GM23338 (cell line): ENCODE measurements around the gene TCF7L2. TPM values are rescaled to one million over a fixed set of nuclear protein-coding genes. Genes with fewer than 3 reads are reported as not detected.

ENCODE experiments used
- ATAC-seq: fragments of 200-7000 bp; cut with Tn5 transposase; 3 replicates; pipeline ENCODE4 v1.9.1; 2020
- DNase-seq: peaks from one replicate; pipeline ENCODE4 v3.0.0-alpha.2; 2015; ENCODE audit warnings: low spot score
- H2AFZ ChIP-seq: fragments of 200-600 bp; sonication (generic); 2 replicates; pipeline ENCODE4 v1.8.0; 2016; ENCODE audit warnings: antibody characterized with exemption, mild to moderate bottlenecking, moderate library complexity
- H3F3A ChIP-seq: fragments of 200-600 bp; sonication (generic); replicated peaks from 2 replicates; pipeline ENCODE4 v1.8.0; 2017; ENCODE audit warnings: antibody characterized with exemption, mixed run types, low read depth
- H3K27ac ChIP-seq: fragments of 200-600 bp; sonication (generic); 2 replicates; pipeline ENCODE4 v1.6.1; 2016; ENCODE audit warnings: low read depth
- H3K27me3 ChIP-seq: fragments of 200-600 bp; sonication (generic); 2 replicates; pipeline ENCODE4 v1.8.0; 2016; ENCODE audit warnings: mild to moderate bottlenecking, mixed run types, moderate library complexity; ENCODE audit not compliant: insufficient read depth
- H3K36me3 ChIP-seq: fragments of 200-600 bp; sonication (generic); 2 replicates; pipeline ENCODE4 v1.8.0; 2016; ENCODE audit warnings: mild to moderate bottlenecking; ENCODE audit not compliant: insufficient read depth
- H3K4me1 ChIP-seq: fragments of 200-600 bp; sonication (generic); 2 replicates; pipeline ENCODE4 v1.8.0; 2016; ENCODE audit warnings: mild to moderate bottlenecking, moderate library complexity; ENCODE audit not compliant: insufficient read depth
- H3K4me2 ChIP-seq: fragments of 200-600 bp; sonication (generic); 2 replicates; pipeline ENCODE4 v1.7.1; 2017; ENCODE audit warnings: mixed run types
- H3K4me3 ChIP-seq: fragments of 200-600 bp; sonication (generic); 2 replicates; pipeline ENCODE4 v1.6.1; 2016; ENCODE audit warnings: mixed run types
- H3K79me2 ChIP-seq: fragments of 200-600 bp; sonication (generic); replicated peaks from 2 replicates; pipeline ENCODE4 v1.8.0; 2017; ENCODE audit warnings: mild to moderate bottlenecking; ENCODE audit not compliant: insufficient read depth
- H3K9me2 ChIP-seq: fragments of 200-600 bp; sonication (generic); 2 replicates; pipeline ENCODE4 v1.8.0; 2017; ENCODE audit not compliant: insufficient read depth
- H4K20me1 ChIP-seq: fragments of 200-600 bp; sonication (generic); replicated peaks from 2 replicates; pipeline ENCODE4 v1.8.0; 2017; ENCODE audit warnings: mild to moderate bottlenecking; ENCODE audit not compliant: insufficient read depth
- H3K27ac Mint-ChIP-seq: 2 replicates; pipeline ENCODE4 v1.8.0; 2020; ENCODE audit warnings: inconsistent platforms, mild to moderate bottlenecking, moderate library complexity, mixed read lengths
- H3K27me3 Mint-ChIP-seq: 3 replicates; pipeline ENCODE4 v1.8.0; 2022; ENCODE audit warnings: low read depth, mild to moderate bottlenecking, moderate library complexity, mixed read lengths, inconsistent platforms; ENCODE audit not compliant: insufficient read depth, poor library complexity
- H3K36me3 Mint-ChIP-seq: 3 replicates; pipeline ENCODE4 v1.8.0; 2021; ENCODE audit warnings: low read depth, mild to moderate bottlenecking, inconsistent platforms, moderate library complexity, mixed read lengths
- H3K4me1 Mint-ChIP-seq: 3 replicates; pipeline ENCODE4 v1.8.0; 2020; ENCODE audit warnings: mild to moderate bottlenecking, inconsistent platforms, mixed read lengths
- H3K4me3 Mint-ChIP-seq: 3 replicates; pipeline ENCODE4 v1.8.0; 2021; ENCODE audit warnings: moderate library complexity, mild to moderate bottlenecking, inconsistent platforms, mixed read lengths
- H3K9me3 Mint-ChIP-seq: 3 replicates; pipeline ENCODE4 v1.8.0; 2020; ENCODE audit warnings: moderate library complexity, mild to moderate bottlenecking, inconsistent platforms, mixed read lengths
- CREB1 ChIP-seq: fragments of 250-450 bp; sonication (Bioruptor Pico); IDR thresholded peaks from 2 replicates; pipeline ENCODE4 v1.5.0; 2020; ENCODE audit warnings: low read depth, mild to moderate bottlenecking, moderate library complexity
- CTCF ChIP-seq, 2 experiments: fragments of 200-600 bp in 1 of 2; sonication (generic) in 1 of 2; conservative IDR thresholded peaks; 2 replicates each; pipeline versions ENCODE4 v1.5.1 to v1.6.1; 2016 to 2017; ENCODE audit warnings: antibody characterized with exemption in 2 of 2, low read depth in 2 of 2, mild to moderate bottlenecking in 2 of 2, moderate library complexity in 1 of 2
- ETS1 ChIP-seq: IDR thresholded peaks from 2 replicates; pipeline ENCODE4 v1.6.1; 2016; ENCODE audit warnings: antibody characterized with exemption
- EZH2 ChIP-seq: fragments of 200-600 bp; sonication (generic); IDR thresholded peaks from one replicate; pipeline ENCODE4 v1.8.0; 2017; ENCODE audit warnings: antibody characterized with exemption, mild to moderate bottlenecking, low read depth; ENCODE audit not compliant: unreplicated experiment
- EZH2phosphoT487 ChIP-seq: fragments of 200-600 bp; sonication (generic); IDR thresholded peaks from one replicate; pipeline ENCODE4 v1.8.1; 2018; ENCODE audit warnings: antibody characterized with exemption; ENCODE audit not compliant: unreplicated experiment
- JUNB ChIP-seq: IDR thresholded peaks from one replicate; pipeline ENCODE4 v1.6.1; 2016; ENCODE audit warnings: antibody characterized with exemption; ENCODE audit not compliant: unreplicated experiment
- NANOG ChIP-seq: IDR thresholded peaks from 2 replicates; pipeline ENCODE4 v1.6.1; 2016; ENCODE audit warnings: antibody characterized with exemption, borderline replicate concordance
- POLR2AphosphoS5 ChIP-seq: IDR thresholded peaks from 2 replicates; pipeline ENCODE4 v1.6.1; 2016; ENCODE audit warnings: antibody characterized with exemption, low read depth
- REST ChIP-seq: IDR thresholded peaks from one replicate; pipeline ENCODE4 v1.6.1; 2018; ENCODE audit warnings: antibody characterized with exemption; ENCODE audit not compliant: unreplicated experiment
- STAT1 ChIP-seq: IDR thresholded peaks from one replicate; pipeline ENCODE4 v1.6.1; 2016; ENCODE audit warnings: antibody characterized with exemption; ENCODE audit not compliant: unreplicated experiment
- ZNF114 ChIP-seq: fragments of 250-450 bp; sonication (Bioruptor Pico); IDR thresholded peaks from 2 replicates; pipeline ENCODE4 v1.5.0; 2020; ENCODE audit warnings: mild to moderate bottlenecking, moderate library complexity
- ZNF462 ChIP-seq: fragments of 250-450 bp; sonication (Bioruptor Pico); IDR thresholded peaks from 2 replicates; pipeline ENCODE4 v1.5.0; 2020; ENCODE audit warnings: mild to moderate bottlenecking, moderate library complexity
- polyA plus RNA-seq: library from polyadenylated mRNA; unstranded; fragments of >200 nt; fragmentation: Nextera tagmentation; extraction: Ambion mirVana; gene quantifications from 2 replicates; pipeline ENCODE4 v1.2.1, GENCODE V29; 2016
- total RNA-seq: library from RNA; depleted of rRNA; stranded (reverse); fragments of >200 nt; shearing (Covaris generic); gene quantifications from 2 replicates; pipeline ENCODE4 v1.2.3, GENCODE V29; 2014

The TCF7L2 gene
- total and polyA plus RNA-seq, 2 experiments from 2014 or later, result 32.2 to 80.8 TPM

GRCh38 chr10:112990271-112990670, 40.2 kb downstream of the TCF7L2 start:
- no peaks in the 10 kb centered on the region for H3K27me3 ChIP-seq
- H3K27ac ChIP-seq, result 0 out of 2 replicates have a peak overlapping the region, but pooled peaks have one; percentile 76
- H3K9me2 ChIP-seq, result no peaks in the 10 kb centered on the region
- H3K4me1 ChIP-seq, result peaks cover 60% of the 10 kb centered on the region
- Mint-ChIP-seq H3K27ac (peak overlapping the region; percentile 76; the same call in 1 of the 2 replicates), H3K4me3 (no peak overlapping the region), H3K27me3 (peaks cover 17% of the 10 kb centered on the region), H3K4me1 (peaks cover 61% of the 10 kb centered on the region), H3K9me3 (no peaks in the 10 kb centered on the region), H3K36me3 (peaks cover 27% of the 10 kb centered on the region)
- DNase-seq, result no peak
- H4K20me1 ChIP-seq, result peaks cover 86% of the 10 kb centered on the region
- H3K36me3 ChIP-seq, result peaks cover 6% of the 10 kb centered on the region; the same call in 1 of the 2 replicates
- ATAC-seq, result no peak
- H3F3A ChIP-seq, result peaks cover 15% of the 10 kb centered on the region
- H3K4me2 ChIP-seq, result peak overlapping the region; percentile 35
- no peak overlapping the region for H3K4me3 ChIP-seq
- TF ChIP-seq EZH2phosphoT487 (no peak), STAT1 (no peak), ETS1 (no peak), ZNF462 (CRISPR knock-in tag) (no peak), CREB1 (CRISPR knock-in tag) (no peak), ZNF114 (no peak), NANOG (no peak), EZH2 (no peak), CTCF (conservative IDR thresholded peaks at IDR 0.05; ENCODE audit: low read depth in 2 of 2) (no peak), POLR2AphosphoS5 (no peak), REST (no peak), JUNB (no peak)
- H2AFZ ChIP-seq, result no peak overlapping the region
- peaks cover 100% of the 10 kb centered on the region for H3K79me2 ChIP-seq
